Transverse colon (tissue), 4 donors: ENCODE results near the gene ALG10.

Experiments
- CTCF ChIP-seq, 5 experiments: fragments of 200-600 bp in 3 of 5; fragments of 450-650 bp in 2 of 5; sonication (generic) in 3 of 5; IDR thresholded peaks; 1 replicate in 2 of 5; 2 replicates in 3 of 5; pipeline ENCODE4 v1.5.1; 2016 to 2017; ENCODE audit warnings: antibody characterized with exemption in 5 of 5, inconsistent platforms in 3 of 5, mild to moderate bottlenecking in 2 of 5, moderate library complexity in 1 of 5
- EP300 ChIP-seq: sonication (generic); formaldehyde crosslinking; IDR thresholded peaks from one replicate; pipeline ENCODE4 v1.6.1; 2017; ENCODE audit warnings: antibody characterized with exemption, low read depth
- POLR2A ChIP-seq: fragments of 450-650 bp; IDR thresholded peaks from one replicate; pipeline ENCODE4 v1.6.1; 2016; ENCODE audit warnings: antibody characterized with exemption, mild to moderate bottlenecking, moderate library complexity
- POLR2AphosphoS5 ChIP-seq, 3 donors: sonication (generic); formaldehyde crosslinking; IDR thresholded peaks; one replicate each; pipeline ENCODE4 v1.6.1; 2016; ENCODE audit warnings: antibody characterized with exemption in 3 of 3

GRCh38 chr12:34046570-34046969, 24.3 kb downstream of the ALG10 start:
- TF ChIP-seq CTCF (IDR thresholded peaks at IDR 0.05) (no peak), POLR2A (no peak), POLR2AphosphoS5 (IDR thresholded peaks at IDR 0.05) (no peak), EP300 (no peak)
